Endometrial microvascular endothelial cells (primary cell): Measurements from ENCODE around the gene MSH3. TPM values are rescaled to one million over a fixed set of nuclear protein-coding genes. Genes with fewer than 3 reads are reported as not detected.

Experiments
- in situ Hi-C: cut with HindIII; loops from 2 replicates; pipeline ENCODE4 v1.10.0; 2017; ENCODE audit warnings: low sequenced_read_pairs, low pct_unique_long_range_greater_than_20kb; ENCODE audit errors: inconsistent ontology term
- total RNA-seq: library from RNA; depleted of rRNA; stranded (reverse); fragments of >200 nt; gene quantifications from one replicate; pipeline ENCODE4 v1.2.3, GENCODE V29; 2015; ENCODE audit errors: inconsistent ontology term

MSH3 gene
- 9.8 TPM for total RNA-seq

DNA sequence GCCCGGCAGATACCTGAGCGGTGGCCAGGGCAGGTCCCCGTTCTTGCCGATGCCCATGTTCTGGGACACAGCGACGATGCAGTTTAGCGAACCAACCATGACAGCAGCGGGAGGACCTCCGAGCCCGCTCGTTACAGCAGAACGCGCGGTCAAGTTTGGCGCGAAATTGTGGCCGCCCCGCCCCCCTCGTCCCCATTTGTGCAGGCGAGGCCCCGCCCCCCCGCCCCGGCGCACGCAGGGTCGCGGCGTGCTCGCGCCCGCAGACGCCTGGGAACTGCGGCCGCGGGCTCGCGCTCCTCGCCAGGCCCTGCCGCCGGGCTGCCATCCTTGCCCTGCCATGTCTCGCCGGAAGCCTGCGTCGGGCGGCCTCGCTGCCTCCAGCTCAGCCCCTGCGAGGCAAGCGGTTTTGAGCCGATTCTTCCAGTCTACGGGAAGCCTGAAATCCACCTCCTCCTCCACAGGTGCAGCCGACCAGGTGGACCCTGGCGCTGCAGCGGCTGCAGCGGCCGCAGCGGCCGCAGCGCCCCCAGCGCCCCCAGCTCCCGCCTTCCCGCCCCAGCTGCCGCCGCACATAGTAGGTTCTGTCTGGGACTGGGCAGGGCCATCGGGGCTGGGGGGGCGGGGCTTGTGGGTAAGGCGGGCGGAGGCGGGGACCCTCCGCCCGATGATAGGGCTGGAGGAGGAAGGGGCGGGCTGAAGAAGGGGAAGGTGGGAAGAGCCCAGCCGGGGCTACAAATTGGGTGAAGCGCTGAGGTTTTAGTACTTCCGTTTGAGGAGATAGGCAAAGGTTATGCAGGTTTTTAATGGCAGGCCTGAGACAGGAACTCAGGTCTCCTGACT is at the start of gene MSH3, which contains the start of gene DHFR:
MSH3 (plus strand) TSS at position 262 of the 840 bp plus-strand sequence; CDS start at position 338, 76 bp downstream.
DHFR (minus strand) TSS at position 593 of the 840 bp plus-strand sequence; CDS start at position 99, 494 bp downstream.
- in situ Hi-C loops, result no loop called here

DNA sequence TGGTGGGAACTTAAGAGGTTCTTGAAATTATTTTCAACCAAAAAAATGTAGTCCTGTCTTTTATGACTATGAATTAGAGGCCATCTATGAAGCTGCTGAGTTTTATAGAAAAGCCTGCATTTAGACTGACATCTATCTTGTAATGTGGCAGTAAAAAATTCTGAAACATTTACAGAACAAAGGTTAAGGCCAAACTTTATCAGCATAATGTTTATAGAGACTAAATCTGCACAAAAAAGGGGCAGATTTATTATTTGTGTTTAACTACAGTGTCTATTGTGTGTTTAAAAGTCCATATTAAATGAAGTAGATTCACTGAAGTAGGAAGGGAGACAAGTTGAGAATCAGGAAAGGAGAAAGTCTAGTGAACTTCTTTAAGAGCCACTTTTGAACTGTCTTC is 47.1 kb upstream of the MSH3 start:
- in situ Hi-C loops, result no loop called here

DNA sequence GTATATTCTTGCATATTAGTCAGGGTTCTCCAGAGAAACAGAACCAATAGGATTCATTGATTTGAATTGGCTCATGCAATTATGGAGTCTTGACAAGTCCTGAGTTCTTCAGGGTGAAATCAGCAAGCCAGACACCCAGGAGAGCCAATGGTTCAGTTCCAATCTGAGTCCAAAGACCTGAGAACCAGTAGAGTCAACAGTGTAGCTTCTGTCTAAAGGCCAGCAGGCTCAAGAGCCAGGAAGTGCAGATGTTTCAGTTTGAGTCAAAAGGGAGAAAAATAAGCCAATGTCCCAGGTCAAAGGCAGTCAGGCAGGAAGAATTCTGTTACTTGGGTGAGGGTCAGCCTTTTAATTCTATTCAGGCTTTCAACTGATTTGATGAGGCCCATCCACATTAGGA is 46.6 kb upstream of the MSH3 start:
- in situ Hi-C loops, result no loop called here

DNA sequence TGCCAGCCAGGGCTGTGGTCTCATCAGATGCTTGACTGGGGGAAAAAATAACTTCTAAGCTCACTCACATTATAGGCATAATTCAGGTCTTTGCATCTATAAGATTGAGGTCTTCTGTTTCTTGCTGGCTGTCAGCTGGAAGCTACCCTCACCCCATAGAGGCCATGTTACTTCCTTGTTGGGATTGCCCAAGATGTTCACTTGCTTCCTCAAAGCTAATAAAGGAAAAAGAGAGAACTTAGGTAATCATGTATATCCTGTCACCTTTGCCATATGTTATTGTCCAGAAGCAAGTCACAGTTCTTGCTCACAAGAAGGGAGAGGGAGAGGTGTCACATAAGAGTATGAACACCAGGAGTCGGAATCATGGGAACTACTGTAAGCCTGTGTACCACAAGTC is 45.7 kb upstream of the MSH3 start:
- in situ Hi-C loops, result no loop called here

DNA sequence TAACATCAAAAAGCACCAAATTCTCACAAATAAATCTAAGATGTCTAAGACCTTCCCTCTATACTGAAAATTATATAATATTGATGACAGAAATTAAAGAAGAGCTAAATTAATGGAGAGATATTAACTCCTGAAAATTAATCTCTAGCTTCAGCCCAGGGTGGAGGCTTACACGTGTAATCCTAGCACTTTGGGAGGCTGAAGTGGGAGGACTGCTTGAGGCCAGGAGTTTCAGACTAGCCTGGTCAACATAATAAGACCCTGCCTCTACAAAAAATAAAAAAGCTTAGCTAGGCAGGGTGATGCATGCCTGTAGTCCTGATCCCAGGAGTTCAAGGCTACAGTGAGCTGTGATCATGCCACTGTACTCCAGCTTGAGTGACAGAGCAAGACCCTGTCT is 44.8 kb upstream of the MSH3 start:
- in situ Hi-C loops, result no loop called here

DNA sequence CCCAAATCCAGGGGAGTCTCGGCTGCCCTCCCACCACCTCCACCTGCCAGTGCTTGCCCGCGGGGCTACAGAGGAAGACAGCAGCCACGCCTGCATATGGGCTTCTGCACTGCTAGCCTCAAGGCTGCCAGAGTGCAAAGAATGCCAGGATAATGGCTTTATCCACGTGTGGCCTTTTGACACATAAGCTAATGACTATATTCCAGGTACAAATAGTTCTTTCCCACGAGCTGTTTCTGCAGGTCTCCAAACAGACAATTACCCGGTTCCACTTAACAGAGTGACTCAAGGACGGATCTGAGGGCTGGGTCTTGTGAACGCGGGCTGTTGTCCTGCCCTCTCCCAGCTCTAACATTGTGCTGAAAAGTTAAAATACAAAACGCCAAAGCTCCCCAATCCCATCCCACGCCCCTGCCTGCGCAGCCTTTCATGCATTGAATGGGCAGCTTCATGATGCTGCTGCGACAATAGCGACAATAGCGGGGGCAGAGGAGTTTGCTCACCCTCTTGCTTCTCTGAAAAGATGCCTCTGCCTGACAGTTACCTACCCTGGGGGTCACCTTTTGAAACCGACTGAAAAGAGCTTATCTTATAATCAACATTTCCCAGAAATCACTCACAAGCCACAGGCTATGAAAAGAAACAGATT is 39.1 kb upstream of the MSH3 start:
- in situ Hi-C loops, result no loop called here

DNA sequence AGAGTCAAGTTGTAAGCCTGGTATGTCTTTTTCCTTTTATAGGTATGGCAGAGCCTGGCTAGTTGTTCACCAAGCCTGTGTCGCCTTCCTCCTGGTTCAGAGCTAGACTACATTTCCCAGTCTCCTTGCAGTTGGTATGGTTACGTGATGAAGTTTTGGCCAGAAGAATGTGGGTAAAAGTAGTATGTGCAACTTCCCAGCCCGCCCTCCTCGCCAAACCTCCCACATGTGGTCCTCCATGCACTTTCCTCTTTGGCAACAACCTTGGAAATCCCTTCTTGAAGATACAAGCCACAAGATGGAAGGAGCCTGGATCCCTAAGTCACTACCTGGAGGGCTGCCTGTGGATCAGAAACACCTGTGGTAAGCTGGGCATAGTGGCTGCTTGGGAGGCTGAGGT is 36.0 kb upstream of the MSH3 start:
- in situ Hi-C loops, result no loop called here

DNA sequence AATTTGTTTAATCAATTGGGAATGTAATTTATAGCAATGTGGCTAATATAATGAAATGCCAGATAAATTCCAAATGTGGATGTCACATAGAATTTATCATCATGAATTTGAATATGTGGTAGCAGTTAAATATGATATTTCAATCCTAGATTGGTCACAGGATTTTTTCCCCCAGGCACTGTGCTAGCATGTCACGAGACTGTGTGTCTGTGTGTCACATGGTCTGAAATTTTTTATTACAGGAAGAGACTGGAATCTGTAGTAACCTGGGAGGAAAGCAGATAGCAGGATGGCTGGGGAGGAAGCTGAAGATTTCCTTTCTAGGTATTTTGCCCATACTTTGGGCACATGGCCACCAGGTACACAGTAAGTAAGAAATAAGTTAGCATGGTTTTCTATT is 35.4 kb upstream of the MSH3 start:
- in situ Hi-C loops, result no loop called here

DNA sequence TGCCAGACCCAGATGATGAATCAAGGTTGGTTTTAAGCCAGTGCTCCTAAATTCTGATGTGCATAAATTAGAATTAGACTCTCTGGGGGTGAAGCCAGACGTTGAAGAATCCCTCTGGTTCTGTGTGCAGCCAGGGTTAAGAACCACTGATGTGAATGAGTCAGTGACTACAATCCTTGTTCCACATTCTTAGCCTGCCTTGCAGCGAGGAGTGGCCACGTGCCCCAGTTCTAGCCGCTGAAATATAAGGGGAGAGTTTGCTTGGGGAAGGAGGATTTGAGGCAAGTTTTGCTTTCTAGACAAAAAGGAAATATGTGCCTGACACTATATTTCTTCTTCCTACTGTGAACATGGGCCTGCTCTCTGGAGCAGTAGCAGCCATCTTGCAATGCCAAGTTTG is 34.2 kb upstream of the MSH3 start:
- in situ Hi-C loops, result no loop called here

DNA sequence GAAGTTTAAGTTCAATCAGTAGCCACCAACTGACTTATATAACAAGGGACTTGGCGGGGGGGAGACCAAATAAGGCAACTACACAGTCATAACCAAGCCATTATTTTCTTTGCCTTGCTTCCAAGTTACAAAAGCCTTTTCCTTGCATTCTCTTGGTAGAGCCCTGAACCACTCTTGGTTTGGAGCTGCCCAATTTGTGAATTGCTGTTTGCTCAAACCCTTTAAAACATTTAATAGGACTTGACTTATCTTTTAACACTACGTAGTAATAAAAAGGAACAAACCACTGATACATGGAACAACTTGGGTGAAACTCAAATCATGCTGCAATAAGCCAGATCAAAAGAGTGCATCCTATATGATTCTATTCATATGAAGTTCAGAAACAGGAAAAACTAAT is 31.7 kb upstream of the MSH3 start:
- in situ Hi-C loops, result no loop called here

DNA sequence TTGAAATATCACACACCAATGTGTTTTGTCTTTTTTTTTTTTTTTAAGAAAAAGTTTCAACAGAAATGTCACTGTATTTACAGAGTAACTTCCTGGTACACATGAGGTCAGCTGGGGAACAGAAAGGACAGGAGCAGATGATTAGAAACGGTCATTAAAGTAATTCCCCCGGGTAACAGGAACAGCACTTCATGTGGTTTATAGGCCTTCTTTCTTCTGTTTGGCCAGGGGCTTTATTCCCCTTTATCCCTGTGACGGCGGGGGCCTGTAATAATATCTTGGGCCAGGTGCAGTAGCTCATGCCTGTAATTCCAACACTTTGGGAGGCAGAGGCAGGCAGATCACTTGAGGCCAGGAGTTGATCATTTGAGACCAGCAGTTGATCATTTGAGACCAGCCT is 30.5 kb upstream of the MSH3 start:
- in situ Hi-C loops, result no loop called here

DNA sequence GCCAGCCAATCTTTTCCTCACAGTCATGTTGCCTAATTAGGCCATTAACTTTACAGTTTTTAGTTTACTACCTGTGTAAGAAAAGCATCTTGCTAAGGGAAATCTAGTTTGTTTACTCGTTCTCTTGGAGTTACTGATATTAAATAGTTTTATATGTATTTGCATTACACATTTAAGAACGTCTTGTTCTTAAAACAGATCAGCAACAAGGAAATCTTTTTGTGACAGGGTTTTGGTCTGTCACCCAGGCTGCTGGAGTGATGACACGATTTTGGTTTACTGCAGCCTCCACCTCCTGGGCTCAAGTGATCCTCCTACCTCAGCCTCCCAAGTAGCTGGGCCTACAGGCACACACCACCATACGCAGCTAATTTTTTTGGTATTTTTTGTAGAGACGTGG is 29.2 kb upstream of the MSH3 start:
- in situ Hi-C loops, result no loop called here

DNA sequence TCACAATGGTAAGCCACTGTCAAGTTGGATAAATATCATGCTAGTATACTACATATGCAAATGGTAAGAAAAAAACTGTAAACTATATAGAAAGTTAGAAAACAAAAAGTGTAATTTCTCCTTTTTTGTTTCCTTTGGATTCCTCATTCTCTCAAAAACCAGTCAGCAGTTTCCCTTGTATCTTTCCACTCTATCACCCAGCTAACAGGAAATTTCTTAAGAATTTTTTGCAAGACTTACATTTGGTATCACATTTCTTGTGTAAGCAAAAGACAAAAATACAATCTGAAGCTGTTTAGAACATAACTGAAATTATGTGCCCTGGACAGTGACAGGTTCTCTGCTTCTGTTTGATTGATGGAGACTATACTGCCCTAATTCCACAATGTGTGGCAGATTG is 25.2 kb upstream of the MSH3 start:
- in situ Hi-C loops, result no loop called here

DNA sequence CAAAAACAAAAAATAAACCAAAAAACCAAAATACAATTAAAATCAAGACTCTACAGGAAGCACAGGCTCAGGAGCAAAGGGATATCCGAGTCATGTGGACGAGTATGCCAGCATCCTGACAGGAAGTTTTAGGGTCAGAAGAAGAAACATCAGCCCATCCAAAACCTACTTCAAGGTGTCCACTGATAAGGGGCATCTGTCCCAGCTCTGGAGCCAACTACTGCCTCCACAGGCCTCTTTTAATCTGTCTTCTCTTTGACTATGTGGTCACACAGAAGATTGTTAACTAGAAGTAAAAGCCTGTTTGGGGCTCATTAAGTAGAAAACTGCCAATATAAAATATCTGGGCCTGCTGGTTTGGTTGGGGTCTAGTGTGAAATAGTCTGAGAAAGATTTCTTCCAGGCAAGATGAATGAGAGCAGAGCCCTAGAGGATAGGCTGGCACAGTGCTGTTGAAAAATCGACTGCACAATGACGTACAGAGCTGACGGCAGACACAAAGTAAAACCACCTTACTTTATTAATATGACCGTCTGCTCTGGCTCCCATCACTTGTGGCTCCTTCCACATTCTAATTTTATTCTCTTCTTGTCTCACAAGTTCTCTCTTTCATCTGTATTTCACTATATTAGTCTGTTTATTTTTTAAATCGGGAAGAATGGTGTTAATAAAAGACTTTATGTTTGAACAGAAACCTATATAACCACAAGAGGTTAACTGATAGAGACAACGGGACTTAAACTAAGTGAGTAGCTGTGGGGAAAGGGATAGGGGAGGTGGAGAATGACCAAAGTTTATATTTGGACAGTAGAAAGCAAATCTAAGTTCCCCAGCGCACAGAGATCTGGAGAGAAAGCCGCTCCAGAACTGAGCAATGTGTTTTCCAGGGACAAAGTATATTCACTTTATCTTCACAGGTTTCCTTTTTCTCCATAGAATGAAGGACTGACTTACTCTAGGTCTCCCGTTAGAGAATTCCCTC is 22.9 kb upstream of the MSH3 start:
- in situ Hi-C loops, result no loop called here

DNA sequence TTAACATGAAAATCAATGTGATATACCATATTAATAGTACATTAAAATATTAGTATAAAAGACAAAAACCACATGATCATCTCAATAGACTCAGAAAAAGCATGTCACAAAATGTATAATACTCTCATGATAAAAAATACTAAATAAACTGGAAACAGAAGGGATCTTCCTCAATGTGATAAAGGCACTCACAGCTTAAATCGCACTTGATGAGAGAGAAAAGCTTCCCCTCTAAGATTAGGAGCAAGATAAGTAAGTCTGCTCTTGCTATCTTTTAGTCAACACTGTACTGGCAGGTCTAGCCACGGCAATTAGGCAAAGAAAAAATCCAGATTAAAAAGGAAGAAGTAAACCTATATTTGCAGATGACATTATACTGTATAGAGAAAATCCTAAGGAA is 21.8 kb upstream of the MSH3 start:
- in situ Hi-C loops, result no loop called here

DNA sequence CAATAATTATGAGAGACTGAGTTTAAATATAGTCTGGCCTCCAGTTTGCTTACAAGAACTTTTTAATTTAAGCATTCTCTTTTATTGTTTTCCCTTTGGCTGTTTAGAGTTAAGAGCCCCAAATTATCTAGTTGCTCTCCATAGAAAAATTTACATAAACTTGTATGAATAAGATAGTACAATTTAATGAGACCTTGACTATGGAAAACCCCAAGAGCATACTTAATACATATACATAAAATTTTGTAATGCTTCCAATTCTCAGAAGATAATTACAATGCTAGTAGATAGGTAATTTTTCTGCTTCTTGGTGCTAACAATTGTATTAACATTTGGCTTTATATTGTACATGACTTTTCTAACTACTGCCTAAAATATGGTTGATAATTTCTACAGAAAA is 20.3 kb upstream of the MSH3 start:
- in situ Hi-C loops, result no loop called here

DNA sequence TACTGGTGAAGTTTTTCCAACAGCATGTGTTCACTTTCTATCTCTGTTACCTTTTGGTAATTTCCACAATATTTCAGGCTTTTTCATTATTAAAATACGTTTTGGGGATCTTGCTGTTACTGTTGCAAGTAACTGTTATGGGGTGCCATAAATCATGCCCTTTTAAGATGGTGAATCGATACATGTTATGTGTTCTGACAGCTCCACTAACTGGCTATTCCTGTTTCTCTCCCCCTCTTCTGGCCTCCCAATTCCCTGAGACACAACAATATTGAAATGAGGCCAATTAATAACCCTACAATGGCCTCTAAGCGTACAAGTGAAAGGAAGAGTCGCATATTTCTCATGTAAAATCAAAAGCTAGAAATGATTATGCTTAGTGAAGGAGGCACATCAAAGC is 13.1 kb upstream of the MSH3 start:
- in situ Hi-C loops, result no loop called here

DNA sequence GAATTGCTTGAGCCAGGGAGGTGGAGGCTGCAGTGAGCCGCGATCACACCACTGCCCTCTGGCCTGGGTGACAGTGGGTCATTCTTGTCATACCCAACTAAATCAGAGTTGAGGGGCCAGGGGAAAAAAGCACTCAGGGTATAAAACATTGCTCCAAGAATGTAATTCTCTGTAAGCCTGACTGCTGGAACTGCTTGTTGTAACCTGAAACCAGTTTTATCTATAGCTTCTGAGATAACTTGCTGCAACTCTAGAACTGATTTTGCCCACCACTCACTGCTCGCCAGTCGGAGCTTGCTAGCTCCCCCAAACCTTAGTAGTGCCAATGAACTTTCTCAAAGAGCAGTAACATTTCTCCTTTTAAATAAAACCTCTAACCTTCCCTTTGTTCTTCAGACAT is 9.6 kb upstream of the MSH3 start:
- in situ Hi-C loops, result no loop called here

DNA sequence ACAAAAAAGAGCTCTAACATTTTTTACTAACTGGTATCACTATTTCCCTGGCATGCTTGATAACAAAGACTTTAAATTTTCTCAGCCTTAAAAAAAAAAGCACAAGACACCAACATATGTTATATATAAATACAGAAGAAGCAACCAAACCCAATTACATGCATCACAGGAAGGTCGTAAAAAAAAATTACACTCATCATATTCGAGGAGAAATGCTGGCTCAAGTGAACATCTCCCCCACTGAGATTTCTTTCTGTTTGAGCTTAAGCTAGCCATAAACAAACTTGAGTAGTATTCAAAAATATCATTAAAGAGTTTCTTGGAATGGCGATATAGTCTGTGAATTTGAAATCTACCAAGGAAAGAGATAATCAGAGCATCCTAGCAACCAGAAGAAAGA is 7.5 kb upstream of the MSH3 start:
- in situ Hi-C loops, result no loop called here
